Measurements from ENCODE around the gene MIEF1.

- no peak for TF ChIP-seq ZNF2 (tag by site-specific recombination; IDR thresholded peaks at IDR 0.05)
- TF ChIP-seq ZNF555 (tag by site-specific recombination; conservative IDR thresholded peaks at IDR 0.05), result no peak
- TF ChIP-seq ZBTB8A (tag by site-specific recombination; IDR thresholded peaks at IDR 0.05), result no peak
- no peak for TF ChIP-seq ZBTB48 (tag by site-specific recombination; IDR thresholded peaks at IDR 0.05)
- TF ChIP-seq ZNF692 (tag by site-specific recombination; IDR thresholded peaks at IDR 0.05), result no peak
- no peak for TF ChIP-seq SCRT1 (tag by site-specific recombination; IDR thresholded peaks at IDR 0.05; ENCODE audit: borderline replicate concordance)
- no peak for TF ChIP-seq ZNF311 (tag by site-specific recombination; IDR thresholded peaks at IDR 0.05; ENCODE audit: borderline replicate concordance)
- TF ChIP-seq, protein P1, sequence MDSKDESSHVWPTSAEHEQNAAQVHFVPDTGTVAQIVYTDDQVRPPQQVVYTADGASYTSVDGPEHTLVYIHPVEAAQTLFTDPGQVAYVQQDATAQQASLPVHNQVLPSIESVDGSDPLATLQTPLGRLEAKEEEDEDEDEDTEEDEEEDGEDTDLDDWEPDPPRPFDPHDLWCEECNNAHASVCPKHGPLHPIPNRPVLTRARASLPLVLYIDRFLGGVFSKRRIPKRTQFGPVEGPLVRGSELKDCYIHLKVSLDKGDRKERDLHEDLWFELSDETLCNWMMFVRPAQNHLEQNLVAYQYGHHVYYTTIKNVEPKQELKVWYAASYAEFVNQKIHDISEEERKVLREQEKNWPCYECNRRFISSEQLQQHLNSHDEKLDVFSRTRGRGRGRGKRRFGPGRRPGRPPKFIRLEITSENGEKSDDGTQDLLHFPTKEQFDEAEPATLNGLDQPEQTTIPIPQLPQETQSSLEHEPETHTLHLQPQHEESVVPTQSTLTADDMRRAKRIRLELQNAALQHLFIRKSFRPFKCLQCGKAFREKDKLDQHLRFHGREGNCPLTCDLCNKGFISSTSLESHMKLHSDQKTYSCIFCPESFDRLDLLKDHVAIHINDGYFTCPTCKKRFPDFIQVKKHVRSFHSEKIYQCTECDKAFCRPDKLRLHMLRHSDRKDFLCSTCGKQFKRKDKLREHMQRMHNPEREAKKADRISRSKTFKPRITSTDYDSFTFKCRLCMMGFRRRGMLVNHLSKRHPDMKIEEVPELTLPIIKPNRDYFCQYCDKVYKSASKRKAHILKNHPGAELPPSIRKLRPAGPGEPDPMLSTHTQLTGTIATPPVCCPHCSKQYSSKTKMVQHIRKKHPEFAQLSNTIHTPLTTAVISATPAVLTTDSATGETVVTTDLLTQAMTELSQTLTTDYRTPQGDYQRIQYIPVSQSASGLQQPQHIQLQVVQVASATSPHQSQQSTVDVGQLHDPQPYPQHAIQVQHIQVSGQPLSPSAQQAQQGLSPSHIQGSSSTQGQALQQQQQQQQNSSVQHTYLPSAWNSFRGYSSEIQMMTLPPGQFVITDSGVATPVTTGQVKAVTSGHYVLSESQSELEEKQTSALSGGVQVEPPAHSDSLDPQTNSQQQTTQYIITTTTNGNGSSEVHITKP (tag by site-specific recombination; IDR thresholded peaks at IDR 0.05), result no peak
- TF ChIP-seq CTCF (tag by site-specific recombination; IDR thresholded peaks at IDR 0.05), result no peak
- TF ChIP-seq ZNF169 (tag by site-specific recombination; IDR thresholded peaks at IDR 0.05), result no peak
- no peak for TF ChIP-seq ZFP3 (tag by site-specific recombination; IDR thresholded peaks at IDR 0.05; ENCODE audit: low read depth)
- no peak for TF ChIP-seq HOXA7 (CRISPR knock-in tag; IDR thresholded peaks at IDR 0.05; ENCODE audit: borderline replicate concordance)
- no peak for TF ChIP-seq ZNF274 (IDR thresholded peaks at IDR 0.05; ENCODE audit: low read length)
- no peak for TF ChIP-seq ZNF274 (tag by site-specific recombination; IDR thresholded peaks at IDR 0.05; ENCODE audit: borderline replicate concordance)
- no peak for TF ChIP-seq KLF16 (tag by site-specific recombination; IDR thresholded peaks at IDR 0.05)
Observed at GRCh38 chr22:39462443-39463221, 39.5 kb upstream of the MIEF1 start.

Measured in HEK293 (cell line).